K562 (cell line): ENCODE data around the gene RPS19BP1. TPM values are rescaled to one million over a fixed set of nuclear protein-coding genes. Genes with fewer than 3 reads are reported as not detected.
A peak's percentile ranks its signal among the peaks of the same experiment; 100 is the strongest.

ENCODE experiments used
- ATAC-seq: fragments of 200-7000 bp; cut with Tn5 transposase; 3 replicates; pipeline ENCODE4 v1.9.1; 2020; ENCODE audit warnings: moderate library complexity
- BruUV-seq: library from RNA; stranded (reverse); fragments of 400-500 nt; replicated peaks from 2 replicates; lab custom pipeline; 2021; lab: Mats Ljungman, UMichigan
- CTCF ChIA-PET: fragments of 300-600 bp; formaldehyde crosslinking; extraction: SDS; loops from one replicate; lab custom pipeline; 2021; ENCODE audit warnings: low intra/inter-chr PET ratio; lab: Yijun Ruan, JAX
- POLR2A ChIA-PET: fragments of 300-600, 350-650 bp; sonication (Branson Sonifier 250); formaldehyde crosslinking; extraction: SDS; loops from one replicate; lab custom pipeline; 2021; ENCODE audit warnings: antibody characterized with exemption, inconsistent platforms; lab: Yijun Ruan, JAX
- DNase-seq, 4 experiments: peaks; one replicate each; pipeline versions ENCODE4 v3.0.0 to v3.0.0-alpha.2; 2011 to 2018; ENCODE audit warnings: low spot score in 3 of 4, mixed read lengths in 3 of 4; ENCODE audit errors: extremely low read depth in 1 of 4
- FAIRE-seq: peaks from 2 replicates; lab custom pipeline; 2011; peaks lifted over from hg19 to GRCh38; lab: Jason Lieb, UNC
- H2AFZ ChIP-seq: 2 replicates; pipeline ENCODE4 v1.6.0; 2011; ENCODE audit warnings: low read depth, low read length, control low read depth, inconsistent platforms
- H3K27ac ChIP-seq: fragments of 200-600 bp; 3 replicates; pipeline ENCODE4 v1.8.0; 2011; ENCODE audit warnings: low read depth, mild to moderate bottlenecking, control low read depth, inconsistent platforms, low read length, moderate library complexity, mixed read lengths; ENCODE audit errors: extremely low read depth
- H3K27me3 ChIP-seq, 2 experiments: fragments of 300-600 bp in 1 of 2; 2 replicates in 1 of 2; 3 replicates in 1 of 2; pipeline versions ENCODE4 v1.6.0 to v1.8.0; 2011; ENCODE audit warnings: inconsistent platforms in 2 of 2, low read length in 2 of 2, mild to moderate bottlenecking in 1 of 2, mixed read lengths in 1 of 2, moderate library complexity in 1 of 2; ENCODE audit not compliant: control insufficient read depth in 2 of 2, insufficient read depth in 2 of 2
- H3K36me3 ChIP-seq: fragments of 300-600 bp; 3 replicates; pipeline ENCODE4 v1.8.0; 2011; ENCODE audit warnings: mild to moderate bottlenecking, low read length, inconsistent platforms; ENCODE audit not compliant: control insufficient read depth, insufficient read depth
- H3K4me1 ChIP-seq, 2 experiments: fragments of 200-600 bp in 1 of 2; replicated peaks in 1 of 2; 2 replicates in 1 of 2; 3 replicates in 1 of 2; pipeline versions ENCODE4 v1.5.1 to v1.8.0; 2011; ENCODE audit warnings: inconsistent platforms in 2 of 2, low read length in 2 of 2, mild to moderate bottlenecking in 1 of 2, mixed read lengths in 1 of 2, moderate library complexity in 1 of 2; ENCODE audit not compliant: control insufficient read depth in 2 of 2, insufficient read depth in 2 of 2
- H3K4me2 ChIP-seq: 2 replicates; pipeline ENCODE4 v1.6.1; 2011; ENCODE audit warnings: low read length, control low read depth, inconsistent platforms, mixed read lengths; ENCODE audit not compliant: insufficient read depth
- H3K4me3 ChIP-seq: fragments of 200-600 bp; sonication (generic), shearing (Covaris generic); 2 replicates; pipeline ENCODE4 v1.5.1; 2016; ENCODE audit warnings: control low read depth, inconsistent platforms
- H3K79me2 ChIP-seq: fragments of 200-600 bp; 3 replicates; pipeline ENCODE4 v1.8.0; 2011; ENCODE audit warnings: low read length, inconsistent platforms; ENCODE audit not compliant: control insufficient read depth, insufficient read depth
- H3K9ac ChIP-seq, 2 experiments: 2 replicates each; pipeline versions ENCODE4 v1.6.0 to v1.6.1; 2011; ENCODE audit warnings: low read depth in 2 of 2, low read length in 2 of 2, control low read depth in 1 of 2, inconsistent platforms in 1 of 2, mild to moderate bottlenecking in 1 of 2, mixed read lengths in 1 of 2; ENCODE audit not compliant: insufficient read depth in 1 of 2
- H3K9me1 ChIP-seq: one replicate; pipeline ENCODE4 v1.6.0; 2011; ENCODE audit warnings: inconsistent platforms, mild to moderate bottlenecking, low read length, moderate library complexity; ENCODE audit not compliant: control insufficient read depth, insufficient read depth
- H3K9me3 ChIP-seq: replicated peaks from 2 replicates; pipeline ENCODE4 v1.5.1; 2011; ENCODE audit warnings: low read depth, low read length, inconsistent platforms; ENCODE audit not compliant: control insufficient read depth, insufficient read depth
- H4K20me1 ChIP-seq: replicated peaks from 2 replicates; pipeline ENCODE4 v1.6.1; 2011; ENCODE audit warnings: low read length, inconsistent platforms, mixed read lengths; ENCODE audit not compliant: control insufficient read depth, insufficient read depth
- ATF1 ChIP-seq, 2 experiments: fragments of 450-650 bp in 1 of 2; IDR thresholded peaks; 2 replicates each; pipeline ENCODE4 v1.6.1; 2016; ENCODE audit warnings: missing compliant biosample characterization in 1 of 2, missing genetic modification characterization in 1 of 2
- FOSL1 ChIP-seq: fragments of 200-800 bp; sonication (Bioruptor generic); conservative IDR thresholded peaks from 2 replicates; pipeline ENCODE4 v1.6.1; 2016; ENCODE audit warnings: missing genetic modification characterization, missing compliant biosample characterization
- PATZ1 ChIP-seq: fragments of 250-450 bp; sonication (Bioruptor Pico); IDR thresholded peaks from 2 replicates; pipeline ENCODE4 v1.5.0; 2020; ENCODE audit warnings: mild to moderate bottlenecking, borderline replicate concordance
- PRMT5 ChIP-seq: sonication (generic); formaldehyde crosslinking; IDR thresholded peaks from 2 replicates; pipeline ENCODE4 v1.5.0; 2020; ENCODE audit warnings: missing genetic modification reagents
- RBM17 ChIP-seq: fragments of 200-400 bp; formaldehyde crosslinking; IDR thresholded peaks from 2 replicates; pipeline ENCODE4 v1.6.1; 2017; ENCODE audit warnings: low read depth, mild to moderate bottlenecking, low read length, borderline replicate concordance
- SMAD1 ChIP-seq: fragments of 150-350 bp; IDR thresholded peaks from 2 replicates; pipeline ENCODE4 v1.6.1; 2014; ENCODE audit warnings: low read length, low read depth; ENCODE audit not compliant: partially characterized antibody
- WGBS: fragments of 100-300 bp; shearing (Covaris generic); methylation state at CpG from one replicate; pipeline ENCODE4 v1.1.6; 2016; ENCODE audit warnings: low coverage, mixed read lengths; ENCODE audit not compliant: insufficient coverage; ENCODE audit errors: missing lambda C conversion rate; 5-methylcytosine and 5-hydroxymethylcytosine counted together
- in situ Hi-C: fragments of 300-500 bp; cut with MboI; formaldehyde crosslinking; loops from 4 replicates; pipeline ENCODE4 v1.15.0; 2018; ENCODE audit warnings: inconsistent platforms, mixed read lengths
- intact Hi-C: fragments of 100-400 bp; cut with micrococcal nuclease; formaldehyde crosslinking; loops from 2 replicates; pipeline ENCODE4 v1.14.2; 2022
- polyA plus RNA-seq, 8 experiments: library from polyadenylated mRNA; depleted of rRNA in 4 of 8; stranded (reverse) in 5 of 8; unstranded in 3 of 8; fragments of >200 nt; fragmentation: Nextera tagmentation in 2 of 8; fragmentation: Illumina TruSeq in 1 of 8; extraction: Ambion mirVana in 2 of 8; extraction: Trizol in 1 of 8; gene quantifications; 2 replicates each; pipeline versions ENCODE4 v1.2.1 to v1.2.3, GENCODE V29; 2011 to 2014; ENCODE audit warnings: inconsistent platforms in 1 of 8, missing spikeins in 1 of 8
- total RNA-seq, 7 experiments: library from RNA; depleted of rRNA in 6 of 7; stranded (reverse); fragments of >200 nt in 6 of 7; fragmentation: Illumina TruSeq in 2 of 7; extraction: Trizol in 2 of 7; gene quantifications; 2 replicates each; pipeline versions ENCODE4 v1.2.1 to v1.2.3, GENCODE V29; 2011 to 2021; ENCODE audit warnings: low replicate concordance in 1 of 7

RPS19BP1 gene
- total and polyA plus RNA-seq, 9 of the 15 experiments (the other 6 are each of a cell fraction or from before 2014, with no cell fraction given): 3.0 to 223 (median 84.3) TPM

GRCh38 chr22:39517470-39517869 lies 15.1 kb downstream of the RPS19BP1 start:
- DNase-seq (no peak), ATAC-seq (no peak), FAIRE-seq (no peak)
- BruUV-seq: no TSS peak
- H3K4me2 ChIP-seq: peak overlapping the region; percentile 97; the same call in 1 of the 2 replicates
- H3K27ac ChIP-seq: peak overlapping the region; percentile 100; the same call in 2 of the 3 replicates
- peaks cover 67% of the 10 kb centered on the region for H3K36me3 ChIP-seq
- no peak overlapping the region for H3K4me3 ChIP-seq
- peak overlapping the region in 1 of 2 experiments; percentile 43; a peak in 1 of 4 replicates for H3K9ac ChIP-seq
- 49% methylated on average over 3 of the region's 3 CpGs for WGBS
- H4K20me1 ChIP-seq: peaks cover 27% of the 10 kb centered on the region
- in situ Hi-C loops (no loop called here), intact Hi-C loops (loop anchor here (5.0 kb wide), 2 partner anchors 55 to 130 kb away; no protein-coding TSS in a partner anchor)
- ChIA-PET POLR2A (interaction anchor here (0.7 to 2.8 kb wide), 12 partner anchors 7 to 200 kb away, joined by 3 to 15 read pairs (median 4); partner anchors contain the start of gene MIEF1), CTCF (interaction anchor here (1.4 kb wide), 1 partner anchor 21 kb away, joined by 3 read pairs; no protein-coding TSS in a partner anchor)
- H3K79me2 ChIP-seq: peaks cover 66% of the 10 kb centered on the region
- no peaks in the 10 kb centered on the region for H3K9me1 ChIP-seq
- H3K4me1 ChIP-seq: peaks cover 18 to 20% of the 10 kb centered on the region in 2 experiments; a peak in 3 of 5 replicates
- H3K9me3 ChIP-seq: no peaks in the 10 kb centered on the region
- H2AFZ ChIP-seq: no peak overlapping the region
- TF ChIP-seq FOSL1 (tag) (no peak), SMAD1 (no peak), ATF1 (CRISPR knock-in tag; IDR thresholded peaks at IDR 0.05) (no peak), ATF1 (tag; IDR thresholded peaks at IDR 0.05) (no peak), PRMT5 (CRISPR knock-in tag) (no peak), PATZ1 (CRISPR knock-in tag) (no peak), RBM17 (no peak)
- TF ChIP-seq, all 486 proteins: peak for 0
- H3K27me3 ChIP-seq: no peaks in the 10 kb centered on the region
